Suprapubic skin (tissue), 4 donors: ENCODE measurements around the gene RPP25L. TPM values are rescaled to one million over a fixed set of nuclear protein-coding genes. Genes with fewer than 3 reads are reported as not detected.

Source experiments
- DNase-seq, 2 donors: peaks; one replicate each; pipeline ENCODE4 v3.0.0-alpha.2; 2019; ENCODE audit warnings: low spot score in 2 of 2
- H3K27ac ChIP-seq: fragments of 200-600 bp; sonication (generic); one replicate; pipeline ENCODE4 v1.5.1; 2019
- H3K27me3 ChIP-seq: fragments of 200-600 bp; sonication (generic); one replicate; pipeline ENCODE4 v1.5.1; 2019
- H3K36me3 ChIP-seq: fragments of 200-600 bp; sonication (generic); one replicate; pipeline ENCODE4 v1.5.1; 2019
- H3K4me1 ChIP-seq: fragments of 200-600 bp; sonication (generic); one replicate; pipeline ENCODE4 v1.5.1; 2019
- H3K4me3 ChIP-seq: fragments of 200-600 bp; sonication (generic); one replicate; pipeline ENCODE4 v1.5.1; 2019; ENCODE audit warnings: mild to moderate bottlenecking
- H3K9me3 ChIP-seq: fragments of 200-600 bp; sonication (generic); one replicate; pipeline ENCODE4 v1.5.1; 2019
- EP300 ChIP-seq: sonication (generic); formaldehyde crosslinking; IDR thresholded peaks from one replicate; pipeline ENCODE4 v1.6.1; 2017; ENCODE audit warnings: antibody characterized with exemption
- POLR2A ChIP-seq, 2 donors: fragments of 450-650 bp; IDR thresholded peaks; one replicate each; pipeline ENCODE4 v1.6.1; 2017; ENCODE audit warnings: antibody characterized with exemption in 2 of 2, mild to moderate bottlenecking in 2 of 2, moderate library complexity in 2 of 2
- POLR2AphosphoS5 ChIP-seq, 3 donors: sonication (generic); formaldehyde crosslinking; IDR thresholded peaks; one replicate each; pipeline ENCODE4 v1.6.1; 2017; ENCODE audit warnings: antibody characterized with exemption in 3 of 3
- WGBS: methylation state at CpG from one replicate; pipeline ENCODE4 v1.1.5; 2018; 5-methylcytosine and 5-hydroxymethylcytosine counted together
- total RNA-seq, 4 donors: library from RNA; depleted of rRNA; stranded (reverse); fragments of >200 nt; gene quantifications; one replicate each; pipeline ENCODE4 v1.1.0, GENCODE V29; 2016
- TF ChIP-seq, protein P1 (sequence below), 2 donors: fragments of 200-600 bp in 1 of 2; fragments of 450-650 bp in 1 of 2; sonication (generic) in 1 of 2; IDR thresholded peaks; one replicate each; pipeline ENCODE4 v1.5.1; 2016 to 2019; ENCODE audit warnings: antibody characterized with exemption in 2 of 2, mild to moderate bottlenecking in 1 of 2, moderate library complexity in 1 of 2

Gene RPP25L
- total RNA-seq, 4 donors from 2014 or later, result 20.3 to 50.4 (median 25.1) TPM

GRCh38 chr9:34594177-34594576 is 17.7 kb downstream of the RPP25L start:
- 44% methylated on average over 9 of the region's 9 CpGs for WGBS
- H3K27me3 ChIP-seq, result peaks cover 18% of the 10 kb centered on the region

GRCh38 chr9:34592895-34593601 is 18.8 kb downstream of the RPP25L start:
- TF ChIP-seq POLR2AphosphoS5 (IDR thresholded peaks at IDR 0.05) (no peak), EP300 (no peak), POLR2A (IDR thresholded peaks at IDR 0.05) (no peak)
- TF ChIP-seq, protein P1, sequence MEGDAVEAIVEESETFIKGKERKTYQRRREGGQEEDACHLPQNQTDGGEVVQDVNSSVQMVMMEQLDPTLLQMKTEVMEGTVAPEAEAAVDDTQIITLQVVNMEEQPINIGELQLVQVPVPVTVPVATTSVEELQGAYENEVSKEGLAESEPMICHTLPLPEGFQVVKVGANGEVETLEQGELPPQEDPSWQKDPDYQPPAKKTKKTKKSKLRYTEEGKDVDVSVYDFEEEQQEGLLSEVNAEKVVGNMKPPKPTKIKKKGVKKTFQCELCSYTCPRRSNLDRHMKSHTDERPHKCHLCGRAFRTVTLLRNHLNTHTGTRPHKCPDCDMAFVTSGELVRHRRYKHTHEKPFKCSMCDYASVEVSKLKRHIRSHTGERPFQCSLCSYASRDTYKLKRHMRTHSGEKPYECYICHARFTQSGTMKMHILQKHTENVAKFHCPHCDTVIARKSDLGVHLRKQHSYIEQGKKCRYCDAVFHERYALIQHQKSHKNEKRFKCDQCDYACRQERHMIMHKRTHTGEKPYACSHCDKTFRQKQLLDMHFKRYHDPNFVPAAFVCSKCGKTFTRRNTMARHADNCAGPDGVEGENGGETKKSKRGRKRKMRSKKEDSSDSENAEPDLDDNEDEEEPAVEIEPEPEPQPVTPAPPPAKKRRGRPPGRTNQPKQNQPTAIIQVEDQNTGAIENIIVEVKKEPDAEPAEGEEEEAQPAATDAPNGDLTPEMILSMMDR (IDR thresholded peaks at IDR 0.05), result no peak
- H3K36me3 ChIP-seq, result no peaks in the 10 kb centered on the region
- H3K9me3 ChIP-seq, result no peaks in the 10 kb centered on the region
- H3K4me3 ChIP-seq, result no peak overlapping the region
- peak overlapping the region; percentile 74 for H3K27ac ChIP-seq
- DNase-seq, result peak; percentile 90 to 94
- peaks cover 62% of the 10 kb centered on the region for H3K4me1 ChIP-seq
- 3% methylated on average over 11 of the region's 26 CpGs for WGBS
- peaks cover 29% of the 10 kb centered on the region for H3K27me3 ChIP-seq

More at GRCh38 chr9:34594177-34594576, 17.7 kb downstream of the RPP25L start:
- DNase-seq, result no peak
- Histone ChIP-seq H3K4me1 (peaks cover 53% of the 10 kb centered on the region), H3K36me3 (no peaks in the 10 kb centered on the region), H3K4me3 (no peak overlapping the region), H3K9me3 (no peaks in the 10 kb centered on the region), H3K27ac (peak overlapping the region; percentile 74)
- TF ChIP-seq POLR2A (IDR thresholded peaks at IDR 0.05) (no peak), POLR2AphosphoS5 (IDR thresholded peaks at IDR 0.05) (no peak), EP300 (no peak)
- TF ChIP-seq, protein P1 (IDR thresholded peaks at IDR 0.05), result no peak

GRCh38 chr9:34591917-34592866 is 19.7 kb downstream of the RPP25L start:
- Histone ChIP-seq H3K4me1 (peaks cover 62% of the 10 kb centered on the region), H3K9me3 (no peaks in the 10 kb centered on the region), H3K36me3 (no peaks in the 10 kb centered on the region), H3K4me3 (peak overlapping the region; percentile 66), H3K27me3 (peaks cover 31% of the 10 kb centered on the region), H3K27ac (peak overlapping the region; percentile 25)
- 49% methylated on average over 10 of the region's 16 CpGs for WGBS
- TF ChIP-seq POLR2AphosphoS5 (IDR thresholded peaks at IDR 0.05) (no peak), EP300 (no peak)
- no peak for DNase-seq

GRCh38 chr9:34591248-34591916 is 20.5 kb downstream of the RPP25L start:
- Histone ChIP-seq H3K9me3 (no peaks in the 10 kb centered on the region), H3K4me3 (peak overlapping the region; percentile 66), H3K27ac (peak overlapping the region; percentile 25), H3K27me3 (peaks cover 31% of the 10 kb centered on the region), H3K36me3 (no peaks in the 10 kb centered on the region), H3K4me1 (peaks cover 62% of the 10 kb centered on the region)
- no peak for TF ChIP-seq EP300
- no peak for TF ChIP-seq POLR2AphosphoS5 (IDR thresholded peaks at IDR 0.05)
- TF ChIP-seq, protein P1 (IDR thresholded peaks at IDR 0.05), result peak; percentile 44 to 94
- TF ChIP-seq POLR2A (IDR thresholded peaks at IDR 0.05), result no peak
- DNase-seq, result peak; percentile 88 to 94
- no CpG with 5 or more reads among the region's 60 CpGs for WGBS

DNA sequence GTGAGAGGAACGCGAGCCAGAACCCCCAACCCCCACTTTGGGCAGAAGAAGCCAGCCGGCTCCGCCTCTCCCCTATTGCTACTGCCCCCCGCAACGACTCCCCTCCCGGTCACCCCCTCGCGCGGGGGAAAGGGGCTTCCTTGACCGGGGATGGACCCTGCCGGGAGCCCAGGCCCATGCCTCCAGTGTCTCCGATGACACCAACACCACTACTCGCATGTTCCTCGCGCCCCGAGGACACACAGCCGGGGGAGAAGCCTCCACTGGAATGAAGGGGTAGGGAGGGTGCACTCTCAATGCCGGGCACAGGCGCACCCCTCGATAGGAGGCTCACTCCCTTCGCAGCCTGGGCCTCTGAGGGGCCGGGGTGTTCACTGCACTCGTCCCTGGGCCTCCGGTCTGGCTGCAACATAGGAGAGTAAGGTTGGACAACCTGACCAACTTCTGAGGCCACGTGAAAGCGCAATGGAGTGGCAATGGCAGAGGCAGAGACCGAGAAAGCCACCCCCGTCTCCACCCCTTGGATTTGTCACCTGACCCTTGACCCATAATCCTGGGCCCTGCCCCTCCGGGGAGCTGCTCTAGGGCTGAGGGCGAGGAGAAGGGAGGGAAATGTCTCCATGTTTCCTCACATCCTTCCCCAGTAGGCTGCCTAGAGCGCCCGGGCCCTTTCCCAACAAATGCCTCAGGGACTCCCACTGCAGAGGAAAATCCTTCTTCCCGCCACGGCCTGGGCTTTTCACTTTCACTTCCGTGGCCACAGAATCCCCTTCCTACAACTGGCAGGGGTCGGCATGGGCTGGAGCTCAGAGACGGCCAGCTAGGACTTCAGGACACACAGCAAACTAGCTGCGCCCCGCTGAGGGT is 21.3 kb downstream of the RPP25L start:
- peak in 1 of 2 donors; percentile 72 for DNase-seq
- H3K27ac ChIP-seq, result peak overlapping the region; percentile 25

More for the DNA sequence above, 21.3 kb downstream of the RPP25L start:
- no peaks in the 10 kb centered on the region for H3K9me3 ChIP-seq
- H3K4me3 ChIP-seq, result peak overlapping the region; percentile 66
- H3K36me3 ChIP-seq, result no peaks in the 10 kb centered on the region
- H3K27me3 ChIP-seq, result peaks cover 37% of the 10 kb centered on the region
- TF ChIP-seq POLR2A (IDR thresholded peaks at IDR 0.05) (no peak), POLR2AphosphoS5 (IDR thresholded peaks at IDR 0.05) (no peak), EP300 (no peak)
- TF ChIP-seq, protein P1 (IDR thresholded peaks at IDR 0.05), result no peak
- H3K4me1 ChIP-seq, result peaks cover 62% of the 10 kb centered on the region
- WGBS, result 12% methylated on average over 12 of the region's 40 CpGs
